H1 (cell line): Measurements from ENCODE around the gene MXD1. TPM values are rescaled to one million over a fixed set of nuclear protein-coding genes. Genes with fewer than 3 reads are reported as not detected.

Experiments
- CTCF ChIA-PET: fragments of 300-600 bp; sonication (Branson Sonifier 250); formaldehyde crosslinking; loops from one replicate; lab custom pipeline; 2021; ENCODE audit not compliant: partially characterized antibody; lab: Charles Lee
- POLR2A ChIA-PET: fragments of 300-600 bp; sonication (Branson Sonifier 250); formaldehyde crosslinking; loops from one replicate; lab custom pipeline; 2021; ENCODE audit warnings: inconsistent platforms; ENCODE audit not compliant: partially characterized antibody; lab: Charles Lee
- DNase-seq, 2 experiments: peaks; one replicate each; pipeline versions ENCODE4 v3.0.0 to v3.0.0-alpha.2; 2010 to 2022; ENCODE audit warnings: low spot score in 2 of 2, low read depth in 1 of 2, mixed read lengths in 1 of 2
- FAIRE-seq: peaks from 2 replicates; lab custom pipeline; 2011; peaks lifted over from hg19 to GRCh38; lab: Jason Lieb, UNC
- H2AFZ ChIP-seq: 2 replicates; pipeline ENCODE4 v1.8.1; 2012; ENCODE audit warnings: low read length, inconsistent platforms
- H2AK5ac ChIP-seq: 2 replicates; pipeline ENCODE4 v1.6.1; 2013; ENCODE audit warnings: low read depth, low read length
- H2BK120ac ChIP-seq: replicated peaks from 2 replicates; pipeline ENCODE3; 2013; ENCODE audit warnings: low read depth, low read length, inconsistent platforms
- H2BK12ac ChIP-seq: 2 replicates; pipeline ENCODE4 v1.6.1; 2013; ENCODE audit warnings: low read depth, low read length
- H2BK15ac ChIP-seq: 2 replicates; pipeline ENCODE4 v1.6.1; 2013; ENCODE audit warnings: low read length
- H2BK20ac ChIP-seq: 2 replicates; pipeline ENCODE4 v1.6.1; 2013; ENCODE audit warnings: low read length
- H2BK5ac ChIP-seq: 2 replicates; pipeline ENCODE4 v1.6.1; 2013; ENCODE audit warnings: low read depth, low read length
- H3K14ac ChIP-seq: 2 replicates; pipeline ENCODE4 v1.6.1; 2013; ENCODE audit warnings: inconsistent platforms; ENCODE audit not compliant: insufficient read length
- H3K18ac ChIP-seq: 2 replicates; pipeline ENCODE4 v1.6.1; 2013; ENCODE audit warnings: low read length; ENCODE audit errors: extremely low read depth
- H3K23ac ChIP-seq: 2 replicates; pipeline ENCODE4 v1.6.1; 2013; ENCODE audit warnings: inconsistent platforms; ENCODE audit not compliant: insufficient read length
- H3K23me2 ChIP-seq: 2 replicates; pipeline ENCODE4 v1.6.1; 2013; ENCODE audit warnings: low read depth, low read length
- H3K27ac ChIP-seq: 2 replicates; pipeline ENCODE4 v1.6.1; 2011; ENCODE audit warnings: low read depth, low read length, inconsistent platforms
- H3K27me3 ChIP-seq, 4 experiments: replicated peaks in 1 of 4; 1 replicate in 1 of 4; 2 replicates in 3 of 4; pipeline versions ENCODE4 v1.6.1 to v1.8.1; 2011 to 2013; ENCODE audit warnings: low read length in 3 of 4, mild to moderate bottlenecking in 3 of 4, inconsistent platforms in 2 of 4, mixed read lengths in 2 of 4, moderate library complexity in 1 of 4; ENCODE audit not compliant: control insufficient read depth in 3 of 4, insufficient read depth in 3 of 4; ENCODE audit errors: extremely low read depth in 1 of 4
- H3K36me3 ChIP-seq, 4 experiments: 2 replicates each; pipeline versions ENCODE4 v1.6.1 to v1.8.1; 2011 to 2013; ENCODE audit warnings: mild to moderate bottlenecking in 4 of 4, low read length in 3 of 4, moderate library complexity in 2 of 4, control low read depth in 1 of 4, inconsistent platforms in 1 of 4; ENCODE audit not compliant: insufficient read depth in 4 of 4, control insufficient read depth in 2 of 4
- H3K4ac ChIP-seq: replicated peaks from 2 replicates; pipeline ENCODE3; 2013; ENCODE audit warnings: low read length, low read depth, mixed read lengths, inconsistent platforms; ENCODE audit not compliant: insufficient read length
- H3K4me1 ChIP-seq, 4 experiments: replicated peaks in 1 of 4; 1 replicate in 1 of 4; 2 replicates in 3 of 4; pipeline versions ENCODE4 v1.6.1 to v1.8.1; 2011 to 2013; ENCODE audit warnings: low read length in 3 of 4, inconsistent platforms in 2 of 4, mixed read lengths in 1 of 4; ENCODE audit not compliant: insufficient read depth in 4 of 4, control insufficient read depth in 3 of 4
- H3K4me2 ChIP-seq, 2 experiments: 2 replicates each; pipeline versions ENCODE4 v1.6.1 to v1.8.1; 2011 to 2013; ENCODE audit warnings: low read depth in 2 of 2, low read length in 2 of 2, control low read depth in 1 of 2, inconsistent platforms in 1 of 2, mild to moderate bottlenecking in 1 of 2; ENCODE audit not compliant: insufficient read depth in 1 of 2
- H3K4me3 ChIP-seq, 4 experiments: fragments of 200-600, 300-600 bp in 1 of 4; sonication (generic), shearing (Covaris generic), sonication (Bioruptor Twin) in 1 of 4; 2 replicates each; pipeline versions ENCODE4 v1.5.1 to v1.8.1; 2011 to 2016; ENCODE audit warnings: low read length in 4 of 4, low read depth in 3 of 4, control low read depth in 2 of 4, inconsistent platforms in 2 of 4, mild to moderate bottlenecking in 2 of 4, mixed read lengths in 1 of 4, moderate library complexity in 1 of 4; ENCODE audit not compliant: insufficient read depth in 2 of 4; ENCODE audit errors: extremely low read depth in 1 of 4
- H3K56ac ChIP-seq: replicated peaks from 2 replicates; pipeline ENCODE3; 2013; ENCODE audit warnings: low read depth, mild to moderate bottlenecking, mixed read lengths, low read length, inconsistent platforms; ENCODE audit not compliant: insufficient read length
- H3K79me1 ChIP-seq: 2 replicates; pipeline ENCODE4 v1.6.1; 2013; ENCODE audit warnings: low read depth, low read length, control low read depth
- H3K79me2 ChIP-seq, 2 experiments: 2 replicates each; pipeline versions ENCODE4 v1.6.1 to v1.8.1; 2012 to 2013; ENCODE audit warnings: low read length in 2 of 2, mild to moderate bottlenecking in 2 of 2, inconsistent platforms in 1 of 2; ENCODE audit not compliant: insufficient read depth in 2 of 2, control insufficient read depth in 1 of 2
- H3K9ac ChIP-seq, 4 experiments: replicated peaks in 1 of 4; 1 replicate in 1 of 4; 2 replicates in 3 of 4; pipeline versions ENCODE4 v1.6.1 to v1.8.1; 2011 to 2013; ENCODE audit warnings: low read depth in 3 of 4, low read length in 3 of 4, control low read depth in 2 of 4, mild to moderate bottlenecking in 2 of 4, moderate library complexity in 2 of 4, inconsistent platforms in 1 of 4; ENCODE audit errors: extremely low read depth in 1 of 4
- H3K9me3 ChIP-seq, 2 experiments: 2 replicates each; pipeline versions ENCODE4 v1.6.1 to v1.8.1; 2012 to 2013; ENCODE audit warnings: mild to moderate bottlenecking in 2 of 2, moderate library complexity in 2 of 2, control low read depth in 1 of 2, inconsistent platforms in 1 of 2, low read depth in 1 of 2, low read length in 1 of 2, mixed read lengths in 1 of 2; ENCODE audit not compliant: insufficient read depth in 2 of 2
- H4K20me1 ChIP-seq, 2 experiments: replicated peaks in 1 of 2; 2 replicates each; pipeline versions ENCODE3 to v1.8.1; 2011 to 2013; ENCODE audit warnings: inconsistent platforms in 2 of 2, low read length in 2 of 2, mild to moderate bottlenecking in 1 of 2; ENCODE audit not compliant: insufficient read depth in 2 of 2, control insufficient read depth in 1 of 2
- H4K5ac ChIP-seq: 2 replicates; pipeline ENCODE4 v1.6.1; 2013; ENCODE audit warnings: low read length, low read depth, mixed read lengths, inconsistent platforms; ENCODE audit not compliant: insufficient read length
- H4K8ac ChIP-seq: 2 replicates; pipeline ENCODE4 v1.8.0; 2013; ENCODE audit warnings: mild to moderate bottlenecking, moderate library complexity, low read length, inconsistent platforms; ENCODE audit not compliant: insufficient read depth; ENCODE audit errors: extremely low read depth
- H4K91ac ChIP-seq: replicated peaks from 2 replicates; pipeline ENCODE3; 2013; ENCODE audit warnings: low read length, mixed read lengths, inconsistent platforms; ENCODE audit not compliant: insufficient read length
- BACH1 ChIP-seq: IDR thresholded peaks from 2 replicates; pipeline ENCODE4 v1.6.1; 2012; ENCODE audit warnings: low read length, improper control_type of control experiment
- CEBPB ChIP-seq: IDR thresholded peaks from 2 replicates; pipeline ENCODE4 v1.6.1; 2012; ENCODE audit warnings: low read depth, low read length
- CHD2 ChIP-seq: IDR thresholded peaks from 2 replicates; pipeline ENCODE4 v1.6.1; 2012; ENCODE audit warnings: low read length, improper control_type of control experiment
- JUND ChIP-seq: IDR thresholded peaks from 2 replicates; pipeline ENCODE4 v1.6.1; 2011; ENCODE audit warnings: mild to moderate bottlenecking, improper control_type of control experiment, low read length
- KDM5A ChIP-seq: fragments of 200-600 bp; IDR thresholded peaks from 2 replicates; pipeline ENCODE4 v1.7.1; 2012; ENCODE audit warnings: mild to moderate bottlenecking, low read length, inconsistent platforms, mixed read lengths
- POU5F1 ChIP-seq: IDR thresholded peaks from 2 replicates; pipeline ENCODE4 v1.6.1; 2011; ENCODE audit warnings: low read depth, mild to moderate bottlenecking, low read length, moderate library complexity
- RXRA ChIP-seq: IDR thresholded peaks from 2 replicates; pipeline ENCODE4 v1.6.1; 2011; ENCODE audit warnings: low read depth, mild to moderate bottlenecking, low read length, moderate library complexity; ENCODE audit not compliant: insufficient read depth
- SIRT6 ChIP-seq: IDR thresholded peaks from one replicate; pipeline ENCODE4 v1.7.1; 2012; ENCODE audit warnings: low read length, inconsistent platforms
- SP1 ChIP-seq: IDR thresholded peaks from 2 replicates; pipeline ENCODE4 v1.6.1; 2011; ENCODE audit warnings: low read depth, low read length
- SP4 ChIP-seq: IDR thresholded peaks from 2 replicates; pipeline ENCODE4 v1.6.1; 2012; ENCODE audit warnings: low read length, inconsistent platforms
- SRF ChIP-seq: IDR thresholded peaks from 2 replicates; pipeline ENCODE4 v1.6.1; 2011; ENCODE audit warnings: mild to moderate bottlenecking, low read depth, low read length, moderate library complexity
- TCF12 ChIP-seq: IDR thresholded peaks from 2 replicates; pipeline ENCODE4 v1.6.1; 2011; ENCODE audit warnings: low read depth, mild to moderate bottlenecking, low read length
- YY1 ChIP-seq: IDR thresholded peaks from 2 replicates; pipeline ENCODE4 v1.6.1; 2011; ENCODE audit warnings: low read depth, mild to moderate bottlenecking, low read length
- ZNF274 ChIP-seq: IDR thresholded peaks from 2 replicates; pipeline ENCODE4 v1.7.0; 2012; ENCODE audit warnings: low read length, borderline replicate concordance; ENCODE audit errors: extremely low read depth
- WGBS, 2 experiments: shearing (Covaris generic) in 1 of 2; methylation state at CpG; one replicate each; pipeline versions ENCODE4 v1.1.6 to v1.1.7; 2013 to 2015; ENCODE audit warnings: low lambda C conversion rate in 2 of 2, mixed read lengths in 2 of 2, inconsistent platforms in 1 of 2, low coverage in 1 of 2, missing lambda C conversion rate in 1 of 2; ENCODE audit not compliant: insufficient replicate concordance in 2 of 2, insufficient coverage in 1 of 2, insufficient read length in 1 of 2; ENCODE audit errors: extremely low coverage in 1 of 2, missing lambda C conversion rate in 1 of 2; 5-methylcytosine and 5-hydroxymethylcytosine counted together
- polyA plus RNA-seq, 7 experiments: library from polyadenylated mRNA; depleted of rRNA in 3 of 7; stranded (reverse) in 5 of 7; unstranded in 2 of 7; fragments of >200 nt in 5 of 7; fragments of 200-250 nt in 2 of 7; gene quantifications; 1 replicate in 5 of 7; 2 replicates in 1 of 7; 4 replicates in 1 of 7; pipeline versions ENCODE4 v1.2.1 to v1.2.3, GENCODE V29; 2011 to 2013; ENCODE audit warnings: missing spikeins in 2 of 7, mixed read lengths in 2 of 7
- total RNA-seq: library from RNA; stranded (reverse); fragmentation: NEBNext Ultra II Directional; extraction: Animal tissue kit (Norgen Biotek cat#: 25700); gene quantifications from 2 replicates; pipeline ENCODE4 v1.2.1, GENCODE V29; 2021
- TF ChIP-seq, protein P1 (sequence below): IDR thresholded peaks from 2 replicates; pipeline ENCODE4 v1.6.1; 2012; ENCODE audit warnings: low read length, inconsistent platforms

Gene MXD1
- total and polyA plus RNA-seq, 2 of the 8 experiments (the other 6 are each of a cell fraction or from before 2014, with no cell fraction given): 1.6 to 2.6 TPM

DNA sequence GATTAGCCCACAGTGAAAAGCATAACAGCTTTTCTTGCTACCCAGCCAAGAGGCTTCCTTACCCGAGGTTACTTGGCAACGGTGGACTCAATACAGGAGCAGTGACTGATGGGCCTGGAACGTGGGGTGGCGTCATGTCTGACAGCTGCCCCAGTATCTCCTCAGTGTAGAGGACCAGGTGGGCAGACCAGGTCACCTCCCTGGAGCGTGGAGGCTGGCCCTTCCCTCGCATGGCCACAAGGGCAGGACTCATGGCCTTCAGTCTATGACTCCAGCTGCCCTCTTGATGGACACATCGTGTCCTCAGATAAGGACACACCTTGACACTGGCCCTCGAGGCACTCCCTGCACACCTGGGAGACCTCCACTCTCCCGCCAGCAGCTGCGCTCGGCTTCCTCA lies 40.1 kb downstream of the MXD1 start:
- H2BK120ac ChIP-seq: no peak overlapping the region
- H3K18ac ChIP-seq: no peak overlapping the region
- DNase-seq: no peak
- H3K36me3 ChIP-seq: no peaks in the 10 kb centered on the region
- no peaks in the 10 kb centered on the region; a peak in 1 of 7 replicates for H3K4me1 ChIP-seq
- no peak overlapping the region for H2BK5ac ChIP-seq
- no peak overlapping the region for H2AK5ac ChIP-seq
- H3K4me2 ChIP-seq: no peak overlapping the region
- no peak overlapping the region for H3K27ac ChIP-seq
- no peak overlapping the region for H3K4me3 ChIP-seq
- no peak overlapping the region for H4K8ac ChIP-seq
- H2BK15ac ChIP-seq: no peak overlapping the region
- H4K20me1 ChIP-seq: no peaks in the 10 kb centered on the region
- H3K23ac ChIP-seq: no peak overlapping the region
- no peaks in the 10 kb centered on the region for H3K79me2 ChIP-seq
- no peak overlapping the region for H3K56ac ChIP-seq
- no peak overlapping the region for H3K9ac ChIP-seq
- no peak overlapping the region for H3K4ac ChIP-seq
- ChIA-PET POLR2A (interaction anchor here (1.0 to 1.1 kb wide), 2 partner anchors 28 to 122 kb away, joined by 3 read pairs; no protein-coding TSS in a partner anchor), CTCF (interaction anchor here (0.7 to 1.5 kb wide), 7 partner anchors 9 to 116 kb away, joined by 3 to 4 read pairs (median 3); partner anchors contain the start of gene MXD1)
- no peak overlapping the region for H4K5ac ChIP-seq
- no peak overlapping the region for H2AFZ ChIP-seq
- no peaks in the 10 kb centered on the region for H3K9me3 ChIP-seq
- no peaks in the 10 kb centered on the region for H3K79me1 ChIP-seq
- no peaks in the 10 kb centered on the region for H3K27me3 ChIP-seq
- H4K91ac ChIP-seq: no peak overlapping the region
- no peaks in the 10 kb centered on the region for H3K23me2 ChIP-seq
- no peak overlapping the region for H2BK12ac ChIP-seq
- no peak overlapping the region for H3K14ac ChIP-seq
- FAIRE-seq: no peak
- WGBS, 2 experiments: 88% methylated on average over 11 of the region's 11 CpGs; no CpG with 5 or more reads in 1 of the 2 experiments
- H2BK20ac ChIP-seq: no peak overlapping the region
- TF ChIP-seq ZNF274 (no peak), RXRA (no peak), POU5F1 (no peak), TCF12 (no peak), KDM5A (no peak), CEBPB (no peak), JUND (no peak), BACH1 (no peak), SP1 (no peak), YY1 (no peak), SP4 (no peak), SRF (no peak), SIRT6 (no peak), CHD2 (no peak)
- TF ChIP-seq, protein P1, sequence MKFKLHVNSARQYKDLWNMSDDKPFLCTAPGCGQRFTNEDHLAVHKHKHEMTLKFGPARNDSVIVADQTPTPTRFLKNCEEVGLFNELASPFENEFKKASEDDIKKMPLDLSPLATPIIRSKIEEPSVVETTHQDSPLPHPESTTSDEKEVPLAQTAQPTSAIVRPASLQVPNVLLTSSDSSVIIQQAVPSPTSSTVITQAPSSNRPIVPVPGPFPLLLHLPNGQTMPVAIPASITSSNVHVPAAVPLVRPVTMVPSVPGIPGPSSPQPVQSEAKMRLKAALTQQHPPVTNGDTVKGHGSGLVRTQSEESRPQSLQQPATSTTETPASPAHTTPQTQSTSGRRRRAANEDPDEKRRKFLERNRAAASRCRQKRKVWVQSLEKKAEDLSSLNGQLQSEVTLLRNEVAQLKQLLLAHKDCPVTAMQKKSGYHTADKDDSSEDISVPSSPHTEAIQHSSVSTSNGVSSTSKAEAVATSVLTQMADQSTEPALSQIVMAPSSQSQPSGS: no peak
